ENCODE results near the gene RNF215. TPM values are rescaled to one million over a fixed set of nuclear protein-coding genes. Genes with fewer than 3 reads are reported as not detected.

RNF215 gene
- total and polyA plus RNA-seq, 2 of the 13 experiments (the other 11 are each of a cell fraction or from before 2014, with no cell fraction given) = 5.3 to 6.1 TPM

GRCh38 chr22:30356449-30357235 lies 30.6 kb downstream of the RNF215 start, which contains the start of the genes CCDC157 and SF3A1 (continued):
- TF ChIP-seq ZNF589 (CRISPR knock-in tag; conservative IDR thresholded peaks at IDR 0.05) (no peak), DMAP1 (CRISPR knock-in tag; IDR thresholded peaks at IDR 0.05) (peak; percentile 95), ADNP (CRISPR knock-in tag; IDR thresholded peaks at IDR 0.05) (no peak), ZFP62 (CRISPR knock-in tag; IDR thresholded peaks at IDR 0.05) (no peak), GLMP (CRISPR knock-in tag; IDR thresholded peaks at IDR 0.05; ENCODE audit: borderline replicate concordance) (no peak), ARNT (IDR thresholded peaks at IDR 0.05) (no peak), ZNF512 (CRISPR knock-in tag; IDR thresholded peaks at IDR 0.05) (no peak), MYC (CRISPR knock-in tag; IDR thresholded peaks at IDR 0.05; ENCODE audit: borderline replicate concordance) (peak; percentile 87), ZMAT3 (CRISPR knock-in tag; conservative IDR thresholded peaks at IDR 0.05) (peak; percentile 75; the same call in 1 of the 2 replicates), NKX3-1 (CRISPR knock-in tag; IDR thresholded peaks at IDR 0.05) (peak; percentile 89; the same call in 1 of the 2 replicates), ZNF124 (CRISPR knock-in tag; IDR thresholded peaks at IDR 0.05) (peak; percentile 91; the same call in 1 of the 2 replicates), TOE1 (CRISPR knock-in tag; IDR thresholded peaks at IDR 0.05) (no peak), NR2F1 (CRISPR knock-in tag; IDR thresholded peaks at IDR 0.05) (no peak), GATA4 (IDR thresholded peaks at IDR 0.05; ENCODE audit: borderline replicate concordance, low read depth) (0 out of 2 replicates have a peak, but pooled peaks have one; percentile 41), HIC2 (CRISPR knock-in tag; IDR thresholded peaks at IDR 0.05; ENCODE audit: low read depth) (0 out of 2 replicates have a peak, but pooled peaks have one; percentile 39), SMARCE1 (IDR thresholded peaks at IDR 0.05; ENCODE audit: borderline replicate concordance) (no peak), ZNF597 (CRISPR knock-in tag; IDR thresholded peaks at IDR 0.05) (no peak), AGO2 (optimal IDR thresholded peaks at IDR 0.05; ENCODE audit: low read depth, low read length) (peak; percentile 87), CERS6 (CRISPR knock-in tag; IDR thresholded peaks at IDR 0.05) (no peak), TEAD2 (CRISPR knock-in tag; IDR thresholded peaks at IDR 0.05) (no peak), ZNF740 (CRISPR knock-in tag; IDR thresholded peaks at IDR 0.05) (no peak), SP5 (CRISPR knock-in tag; IDR thresholded peaks at IDR 0.05; ENCODE audit: borderline replicate concordance, low read depth) (peak; percentile 40; the same call in 1 of the 2 replicates), SMAD1 (CRISPR knock-in tag; IDR thresholded peaks at IDR 0.05; ENCODE audit: borderline replicate concordance, low read depth) (0 out of 2 replicates have a peak, but pooled peaks have one; percentile 53), ATAD3A (CRISPR knock-in tag; IDR thresholded peaks at IDR 0.05) (no peak)
